HG02870 (cell line): ENCODE measurements around the gene SREBF2.

Source experiments
- ATAC-seq: cut with Tn5 transposase; IDR thresholded peaks from one replicate; pipeline ENCODE4 v1.9.1; 2021; ENCODE audit warnings: mild to moderate bottlenecking, moderate library complexity; ENCODE audit not compliant: unreplicated experiment

SREBF2 gene

GRCh38 chr22:41875531-41876270, 42.8 kb downstream of the SREBF2 start:
- ATAC-seq: no peak

- ATAC-seq: no peak
Observed at GRCh38 chr22:41876275-41876674, 43.4 kb downstream of the SREBF2 start.

DNA sequence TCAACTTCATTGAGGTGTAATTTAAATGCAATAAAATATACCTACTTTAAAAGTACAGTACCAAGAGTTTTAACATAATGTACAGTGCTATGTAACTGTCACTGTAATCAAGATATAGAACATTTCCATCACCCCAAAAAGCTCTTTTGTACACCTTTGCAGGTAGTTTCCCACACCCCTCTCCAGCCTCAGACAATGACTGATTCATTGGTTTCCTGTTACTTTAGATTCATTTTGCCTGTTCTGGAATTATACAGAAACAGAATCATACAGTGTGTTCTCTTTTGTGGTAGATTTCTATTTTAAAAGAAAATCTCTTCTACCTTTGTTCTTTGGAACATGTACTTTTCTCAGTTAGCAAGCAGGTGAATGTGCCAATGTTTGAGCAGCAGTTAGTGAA, 43.8 kb downstream of the SREBF2 start:
- no peak for ATAC-seq

GRCh38 chr22:41880653-41881052, 47.7 kb downstream of the SREBF2 start:
- no peak for ATAC-seq

GRCh38 chr22:41883400-41883799, 50.5 kb downstream of the SREBF2 start:
- no peak for ATAC-seq

DNA sequence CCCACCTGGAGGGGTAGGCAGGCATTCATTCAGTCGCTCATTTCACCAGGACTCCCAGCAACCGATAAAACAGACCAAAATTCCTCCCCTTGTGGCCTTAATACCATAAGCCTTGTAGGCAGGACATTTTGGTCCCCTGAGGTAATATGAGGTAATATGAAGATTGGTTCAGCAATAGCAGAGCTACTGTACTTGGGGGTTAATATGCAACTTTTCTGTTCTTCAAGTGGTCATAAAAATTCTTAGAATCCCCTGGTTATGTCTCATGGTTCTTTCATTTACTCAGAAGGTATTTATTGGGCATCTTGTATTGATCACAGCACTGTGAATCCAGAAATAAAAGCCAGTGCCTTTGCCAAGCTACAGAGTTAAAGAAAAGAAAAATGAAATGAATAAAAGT, 52.2 kb downstream of the SREBF2 start:
- ATAC-seq: no peak

DNA sequence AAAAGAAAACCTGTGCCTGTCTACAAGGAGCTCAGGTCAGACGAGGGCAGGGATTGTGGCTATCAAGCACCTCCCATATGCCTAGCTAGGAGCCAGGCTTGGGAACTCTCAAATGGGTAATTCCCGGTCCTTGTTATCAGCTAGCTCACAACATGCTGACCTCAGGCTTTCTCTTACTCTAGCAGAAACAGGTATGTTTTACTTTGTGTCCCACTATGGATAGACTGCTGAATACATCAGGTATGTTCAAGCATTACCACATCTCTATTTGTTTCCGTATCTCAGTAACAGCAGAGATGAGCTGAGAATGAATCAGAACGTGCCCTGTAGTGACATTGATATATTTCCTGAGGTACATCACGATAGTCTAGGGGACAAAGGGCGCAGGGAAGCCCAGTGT, 52.6 kb downstream of the SREBF2 start:
- no peak for ATAC-seq

GRCh38 chr22:41888627-41889200, 55.8 kb downstream of the SREBF2 start:
- ATAC-seq: no peak

- ATAC-seq: no peak
Observed at GRCh38 chr22:41891407-41891806, 58.5 kb downstream of the SREBF2 start.

GRCh38 chr22:41892721-41893120, 59.8 kb downstream of the SREBF2 start:
- no peak for ATAC-seq

DNA sequence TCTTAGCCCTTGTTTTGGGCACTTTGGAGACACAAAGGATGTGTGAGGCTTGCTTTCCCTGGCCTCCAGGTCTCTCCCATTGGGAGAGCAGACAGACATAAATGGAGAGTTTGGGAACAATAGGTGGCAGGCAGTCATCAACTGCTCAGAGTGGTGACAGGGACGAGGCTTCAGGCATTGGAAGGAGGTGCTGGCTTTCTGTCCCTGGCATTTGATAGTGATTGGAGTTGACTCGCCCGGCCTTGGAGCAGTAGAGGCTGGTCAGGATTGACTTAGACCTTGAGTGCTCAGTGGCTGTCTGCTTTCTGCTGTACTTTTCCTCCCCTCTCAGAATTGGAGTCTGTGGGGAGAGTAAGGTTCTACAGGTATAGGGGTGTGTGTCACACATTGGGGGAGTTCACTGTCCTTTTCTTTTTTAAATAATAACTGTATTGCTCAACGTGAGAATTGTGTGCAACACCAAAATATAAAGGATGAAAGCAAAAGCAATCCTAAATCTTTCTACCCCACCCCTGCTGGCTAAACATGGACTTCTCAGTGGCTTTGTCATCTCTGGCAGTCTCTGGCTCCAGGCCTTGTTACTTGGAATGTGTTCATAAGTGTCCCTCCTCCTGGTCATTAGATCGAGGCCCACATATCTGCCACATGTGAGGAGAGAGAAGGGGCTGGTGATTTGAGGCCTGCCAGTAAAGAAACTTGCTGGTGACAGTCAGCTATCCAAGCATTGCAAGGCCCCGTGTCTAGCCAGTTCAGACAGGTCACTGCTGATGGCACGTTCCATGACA, 60.9 kb downstream of the SREBF2 start:
- ATAC-seq: no peak

- no peak for ATAC-seq
Observed at GRCh38 chr22:41898645-41899044, 65.7 kb downstream of the SREBF2 start.

GRCh38 chr22:41899110-41899509, 66.2 kb downstream of the SREBF2 start:
- ATAC-seq: no peak

GRCh38 chr22:41899992-41900651, 67.2 kb downstream of the SREBF2 start:
- no peak for ATAC-seq

DNA sequence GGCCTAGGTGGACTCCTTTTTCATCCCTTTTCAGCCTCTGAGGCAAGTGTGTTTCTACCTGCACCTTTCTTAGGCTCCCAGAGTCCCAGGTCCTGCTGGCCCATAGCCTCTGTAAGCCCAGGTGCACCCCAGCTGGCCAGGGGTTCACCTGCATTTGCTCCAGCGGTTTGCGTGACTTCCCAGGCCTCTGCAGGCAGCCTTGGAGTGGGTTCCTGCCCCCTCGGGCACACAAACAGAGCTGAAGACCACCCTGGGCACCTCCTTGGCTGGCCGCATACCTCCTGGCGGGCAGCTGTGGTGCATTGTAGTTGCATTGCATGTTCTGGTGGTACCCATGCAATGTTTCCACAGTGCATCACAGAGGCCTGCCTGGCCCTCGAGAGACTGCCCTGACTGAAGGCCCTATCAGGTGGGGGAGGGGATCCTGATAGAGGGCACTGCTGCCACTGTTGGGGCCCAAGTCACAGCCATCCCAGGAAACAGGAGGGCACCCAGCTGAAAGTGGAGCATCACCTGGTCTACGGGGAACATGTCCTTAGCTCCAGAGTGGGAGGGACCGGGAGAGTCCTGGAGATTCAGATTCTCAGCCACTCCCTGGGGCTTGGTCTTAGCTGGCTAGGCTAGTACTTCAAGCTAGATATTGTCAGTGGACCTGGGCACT, 67.9 kb downstream of the SREBF2 start:
- no peak for ATAC-seq

DNA sequence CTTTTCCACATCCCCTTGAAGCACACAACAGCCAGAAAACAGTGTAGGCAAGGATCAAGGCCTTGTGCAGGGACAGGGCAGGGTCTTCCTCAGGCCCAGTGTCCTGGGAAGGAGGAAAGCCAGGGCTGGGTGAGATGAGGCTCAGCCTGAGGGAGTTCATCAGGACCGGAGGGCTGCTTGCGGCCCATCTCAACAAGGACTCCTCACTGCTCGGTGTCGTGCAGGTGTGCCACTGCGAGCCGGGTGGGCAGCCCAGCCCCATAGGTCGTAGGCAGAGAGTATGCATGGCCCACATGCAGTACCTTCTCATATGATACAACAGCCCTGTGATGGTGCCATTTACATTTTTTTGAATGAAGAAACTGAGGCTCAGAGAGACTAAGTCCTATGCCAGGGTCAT, 69.1 kb downstream of the SREBF2 start:
- ATAC-seq: no peak

GRCh38 chr22:41902932-41903421, 70.1 kb downstream of the SREBF2 start:
- no peak for ATAC-seq

DNA sequence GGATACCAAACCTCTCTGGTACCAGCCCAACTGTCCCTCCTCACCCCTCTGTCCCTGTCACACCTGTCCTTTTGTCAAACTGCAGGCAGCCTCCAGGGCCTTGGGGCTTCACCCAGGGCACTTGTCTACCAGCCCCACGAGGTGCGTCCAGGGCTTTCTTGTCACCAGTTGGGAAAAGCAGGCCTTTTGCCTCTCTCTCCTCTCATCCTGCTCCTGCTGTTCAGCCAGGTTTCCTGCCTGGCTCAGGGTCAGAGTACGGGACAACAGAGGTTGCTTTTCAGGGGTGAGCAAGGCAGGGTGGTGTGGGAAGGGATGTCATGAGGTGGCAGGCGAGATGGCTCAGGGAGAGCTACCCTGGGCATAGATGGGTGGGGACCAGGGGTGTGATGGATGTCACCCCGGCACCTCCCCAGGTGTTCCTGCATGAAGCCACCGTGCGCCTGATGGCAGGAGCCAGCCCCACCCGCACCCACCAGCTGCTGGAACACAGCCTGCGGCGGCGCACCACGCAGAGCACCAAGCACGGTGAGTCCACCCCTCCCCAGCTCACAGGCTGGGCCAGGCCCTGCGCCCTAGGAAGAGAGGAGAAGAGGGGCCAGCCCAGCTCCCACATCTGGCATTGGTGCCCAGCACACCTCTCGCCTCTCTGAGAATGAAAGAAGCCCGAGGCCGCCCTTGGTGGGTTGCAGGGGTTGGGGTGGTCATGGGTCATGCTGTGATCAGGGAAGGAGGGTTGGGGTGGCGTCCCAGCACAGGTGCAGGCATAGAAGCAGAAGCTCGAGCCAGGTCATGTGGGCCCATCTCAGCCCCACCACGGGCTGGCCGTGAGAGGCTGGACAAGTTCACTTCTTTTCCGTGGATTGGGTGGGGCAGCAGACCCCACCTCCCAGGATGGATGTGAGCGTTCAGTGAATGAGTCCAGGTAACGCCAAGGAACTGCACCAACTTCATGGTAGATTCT, 71.8 kb downstream of the SREBF2 start:
- ATAC-seq: no peak

GRCh38 chr22:41905411-41906202, 72.7 kb downstream of the SREBF2 start:
- ATAC-seq: no peak
